Spleen (tissue), 7 donors: ENCODE results near the gene CCND2.

Experiments
- CTCF ChIP-seq, 11 experiments: fragments of 200-600 bp in 7 of 11; fragments of 450-650 bp in 4 of 11; sonication (generic) in 4 of 11; IDR thresholded peaks in 8 of 11; conservative IDR thresholded peaks in 3 of 11; 1 replicate in 7 of 11; 2 replicates in 4 of 11; pipeline versions ENCODE4 v1.4.0 to v1.8.0; 2016 to 2021; ENCODE audit warnings: antibody characterized with exemption in 11 of 11, inconsistent platforms in 4 of 11, mild to moderate bottlenecking in 1 of 11
- POLR2A ChIP-seq, 3 donors: fragments of 450-650 bp; IDR thresholded peaks; one replicate each; pipeline ENCODE4 v1.5.1; 2017; ENCODE audit warnings: antibody characterized with exemption in 3 of 3, mild to moderate bottlenecking in 1 of 3
- POLR2AphosphoS5 ChIP-seq, 3 donors: sonication (generic); formaldehyde crosslinking; IDR thresholded peaks; one replicate each; pipeline ENCODE4 v1.5.1; 2017; ENCODE audit warnings: antibody characterized with exemption in 3 of 3
- donor health status: DM: no; HTN: no; CAD: no; lungs with moderate emphysema.
- donor health status: DM: no; HTN: no; CAD: no.
- donor health status: DM: no; HTN: no; CAD: no.

GRCh38 chr12:4312251-4312650, 38.7 kb downstream of the CCND2 start:
- no peak for TF ChIP-seq CTCF (IDR thresholded peaks at IDR 0.05 in 8 of 11, conservative IDR thresholded peaks at IDR 0.05 in 3 of 11)
- TF ChIP-seq POLR2A (IDR thresholded peaks at IDR 0.05): no peak
- TF ChIP-seq POLR2AphosphoS5 (IDR thresholded peaks at IDR 0.05): no peak
